NCI-H1930 (cell line): ENCODE results near the gene SCAMP1.
A peak's percentile ranks its signal among the peaks of the same experiment; 100 is the strongest.
"Not testable (repeated sequence)": the region's sequence is repeated elsewhere in the genome, so short reads cannot be mapped to it uniquely, and the experiment has no call there.

Experiments
- DNase-seq, 2 experiments: peaks; one replicate each; lab custom pipeline; 2025; lab: John Stamatoyannopoulos, UW

The SCAMP1 gene

GRCh38 chr5:78424665-78425064 lies 64.2 kb downstream of the SCAMP1 start:
- DNase-seq, result no peak

GRCh38 chr5:78429332-78429980 lies 69.0 kb downstream of the SCAMP1 start:
- no peak for DNase-seq

- DNase-seq, result no peak
Observed at GRCh38 chr5:78430866-78431265, 70.4 kb downstream of the SCAMP1 start.

GRCh38 chr5:78433972-78434371 lies 73.6 kb downstream of the SCAMP1 start:
- no peak for DNase-seq

GRCh38 chr5:78447775-78448424 lies 87.5 kb downstream of the SCAMP1 start:
- no peak for DNase-seq

- DNase-seq, result no peak
Observed at GRCh38 chr5:78449103-78449502, 88.7 kb downstream of the SCAMP1 start.

- DNase-seq, result not testable (repeated sequence)
Observed at GRCh38 chr5:78457507-78457906, 97.1 kb downstream of the SCAMP1 start.

- no peak for DNase-seq
Observed at GRCh38 chr5:78458843-78459242, 98.4 kb downstream of the SCAMP1 start.

GRCh38 chr5:78467140-78467539 lies 106.7 kb downstream of the SCAMP1 start:
- DNase-seq, result no peak

GRCh38 chr5:78467752-78468357 lies 107.4 kb downstream of the SCAMP1 start:
- DNase-seq, result peak in 1 of 2 experiments; percentile 1

GRCh38 chr5:78471896-78472295 lies 111.5 kb downstream of the SCAMP1 start:
- DNase-seq, result no peak

GRCh38 chr5:78472469-78473106 lies 112.2 kb downstream of the SCAMP1 start:
- no peak for DNase-seq

- DNase-seq, result no peak
Observed at GRCh38 chr5:78473751-78474150, 113.3 kb downstream of the SCAMP1 start.

GRCh38 chr5:78475370-78475769 lies 115.0 kb downstream of the SCAMP1 start:
- no peak for DNase-seq

GRCh38 chr5:78476795-78477194 lies 116.4 kb downstream of the SCAMP1 start:
- no peak for DNase-seq

GRCh38 chr5:78482948-78483347 lies 122.5 kb downstream of the SCAMP1 start:
- DNase-seq, result no peak

- no peak for DNase-seq
Observed at GRCh38 chr5:78483809-78484521, 123.5 kb downstream of the SCAMP1 start.

- no peak for DNase-seq
Observed at GRCh38 chr5:78486218-78486617, 125.8 kb downstream of the SCAMP1 start.

- DNase-seq, result no peak
Observed at GRCh38 chr5:78487846-78488245, 127.4 kb downstream of the SCAMP1 start.

- DNase-seq, result no peak
Observed at GRCh38 chr5:78490709-78491485, 130.5 kb downstream of the SCAMP1 start.

- no peak for DNase-seq
Observed at GRCh38 chr5:78492224-78492623, 131.8 kb downstream of the SCAMP1 start.
